H1 (cell line): ENCODE data around the gene CADM1. TPM values are rescaled to one million over a fixed set of nuclear protein-coding genes. Genes with fewer than 3 reads are reported as not detected.

ENCODE experiments used
- CTCF ChIA-PET: fragments of 300-600 bp; sonication (Branson Sonifier 250); formaldehyde crosslinking; loops from one replicate; lab custom pipeline; 2021; ENCODE audit not compliant: partially characterized antibody; lab: Charles Lee
- POLR2A ChIA-PET: fragments of 300-600 bp; sonication (Branson Sonifier 250); formaldehyde crosslinking; loops from one replicate; lab custom pipeline; 2021; ENCODE audit warnings: inconsistent platforms; ENCODE audit not compliant: partially characterized antibody; lab: Charles Lee
- DNase-seq, 2 experiments: peaks; one replicate each; pipeline versions ENCODE4 v3.0.0 to v3.0.0-alpha.2; 2010 to 2022; ENCODE audit warnings: low spot score in 2 of 2, low read depth in 1 of 2, mixed read lengths in 1 of 2
- FAIRE-seq: peaks from 2 replicates; lab custom pipeline; 2011; peaks lifted over from hg19 to GRCh38; lab: Jason Lieb, UNC
- H2AFZ ChIP-seq: 2 replicates; pipeline ENCODE4 v1.8.1; 2012; ENCODE audit warnings: low read length, inconsistent platforms
- H2AK5ac ChIP-seq: 2 replicates; pipeline ENCODE4 v1.6.1; 2013; ENCODE audit warnings: low read depth, low read length
- H2BK120ac ChIP-seq: replicated peaks from 2 replicates; pipeline ENCODE3; 2013; ENCODE audit warnings: low read depth, low read length, inconsistent platforms
- H2BK12ac ChIP-seq: 2 replicates; pipeline ENCODE4 v1.6.1; 2013; ENCODE audit warnings: low read depth, low read length
- H2BK15ac ChIP-seq: 2 replicates; pipeline ENCODE4 v1.6.1; 2013; ENCODE audit warnings: low read length
- H2BK20ac ChIP-seq: 2 replicates; pipeline ENCODE4 v1.6.1; 2013; ENCODE audit warnings: low read length
- H2BK5ac ChIP-seq: 2 replicates; pipeline ENCODE4 v1.6.1; 2013; ENCODE audit warnings: low read depth, low read length
- H3K14ac ChIP-seq: 2 replicates; pipeline ENCODE4 v1.6.1; 2013; ENCODE audit warnings: inconsistent platforms; ENCODE audit not compliant: insufficient read length
- H3K18ac ChIP-seq: 2 replicates; pipeline ENCODE4 v1.6.1; 2013; ENCODE audit warnings: low read length; ENCODE audit errors: extremely low read depth
- H3K23ac ChIP-seq: 2 replicates; pipeline ENCODE4 v1.6.1; 2013; ENCODE audit warnings: inconsistent platforms; ENCODE audit not compliant: insufficient read length
- H3K23me2 ChIP-seq: 2 replicates; pipeline ENCODE4 v1.6.1; 2013; ENCODE audit warnings: low read depth, low read length
- H3K27ac ChIP-seq: 2 replicates; pipeline ENCODE4 v1.6.1; 2011; ENCODE audit warnings: low read depth, low read length, inconsistent platforms
- H3K27me3 ChIP-seq, 4 experiments: replicated peaks in 1 of 4; 1 replicate in 1 of 4; 2 replicates in 3 of 4; pipeline versions ENCODE4 v1.6.1 to v1.8.1; 2011 to 2013; ENCODE audit warnings: low read length in 3 of 4, mild to moderate bottlenecking in 3 of 4, inconsistent platforms in 2 of 4, mixed read lengths in 2 of 4, moderate library complexity in 1 of 4; ENCODE audit not compliant: control insufficient read depth in 3 of 4, insufficient read depth in 3 of 4; ENCODE audit errors: extremely low read depth in 1 of 4
- H3K36me3 ChIP-seq, 4 experiments: 2 replicates each; pipeline versions ENCODE4 v1.6.1 to v1.8.1; 2011 to 2013; ENCODE audit warnings: mild to moderate bottlenecking in 4 of 4, low read length in 3 of 4, moderate library complexity in 2 of 4, control low read depth in 1 of 4, inconsistent platforms in 1 of 4; ENCODE audit not compliant: insufficient read depth in 4 of 4, control insufficient read depth in 2 of 4
- H3K4ac ChIP-seq: replicated peaks from 2 replicates; pipeline ENCODE3; 2013; ENCODE audit warnings: low read length, low read depth, mixed read lengths, inconsistent platforms; ENCODE audit not compliant: insufficient read length
- H3K4me1 ChIP-seq, 4 experiments: replicated peaks in 1 of 4; 1 replicate in 1 of 4; 2 replicates in 3 of 4; pipeline versions ENCODE4 v1.6.1 to v1.8.1; 2011 to 2013; ENCODE audit warnings: low read length in 3 of 4, inconsistent platforms in 2 of 4, mixed read lengths in 1 of 4; ENCODE audit not compliant: insufficient read depth in 4 of 4, control insufficient read depth in 3 of 4
- H3K4me2 ChIP-seq, 2 experiments: 2 replicates each; pipeline versions ENCODE4 v1.6.1 to v1.8.1; 2011 to 2013; ENCODE audit warnings: low read depth in 2 of 2, low read length in 2 of 2, control low read depth in 1 of 2, inconsistent platforms in 1 of 2, mild to moderate bottlenecking in 1 of 2; ENCODE audit not compliant: insufficient read depth in 1 of 2
- H3K4me3 ChIP-seq, 4 experiments: fragments of 200-600, 300-600 bp in 1 of 4; sonication (generic), shearing (Covaris generic), sonication (Bioruptor Twin) in 1 of 4; 2 replicates each; pipeline versions ENCODE4 v1.5.1 to v1.8.1; 2011 to 2016; ENCODE audit warnings: low read length in 4 of 4, low read depth in 3 of 4, control low read depth in 2 of 4, inconsistent platforms in 2 of 4, mild to moderate bottlenecking in 2 of 4, mixed read lengths in 1 of 4, moderate library complexity in 1 of 4; ENCODE audit not compliant: insufficient read depth in 2 of 4; ENCODE audit errors: extremely low read depth in 1 of 4
- H3K56ac ChIP-seq: replicated peaks from 2 replicates; pipeline ENCODE3; 2013; ENCODE audit warnings: low read depth, mild to moderate bottlenecking, mixed read lengths, low read length, inconsistent platforms; ENCODE audit not compliant: insufficient read length
- H3K79me1 ChIP-seq: 2 replicates; pipeline ENCODE4 v1.6.1; 2013; ENCODE audit warnings: low read depth, low read length, control low read depth
- H3K79me2 ChIP-seq, 2 experiments: 2 replicates each; pipeline versions ENCODE4 v1.6.1 to v1.8.1; 2012 to 2013; ENCODE audit warnings: low read length in 2 of 2, mild to moderate bottlenecking in 2 of 2, inconsistent platforms in 1 of 2; ENCODE audit not compliant: insufficient read depth in 2 of 2, control insufficient read depth in 1 of 2
- H3K9ac ChIP-seq, 4 experiments: replicated peaks in 1 of 4; 1 replicate in 1 of 4; 2 replicates in 3 of 4; pipeline versions ENCODE4 v1.6.1 to v1.8.1; 2011 to 2013; ENCODE audit warnings: low read depth in 3 of 4, low read length in 3 of 4, control low read depth in 2 of 4, mild to moderate bottlenecking in 2 of 4, moderate library complexity in 2 of 4, inconsistent platforms in 1 of 4; ENCODE audit errors: extremely low read depth in 1 of 4
- H3K9me3 ChIP-seq, 2 experiments: 2 replicates each; pipeline versions ENCODE4 v1.6.1 to v1.8.1; 2012 to 2013; ENCODE audit warnings: mild to moderate bottlenecking in 2 of 2, moderate library complexity in 2 of 2, control low read depth in 1 of 2, inconsistent platforms in 1 of 2, low read depth in 1 of 2, low read length in 1 of 2, mixed read lengths in 1 of 2; ENCODE audit not compliant: insufficient read depth in 2 of 2
- H4K20me1 ChIP-seq, 2 experiments: replicated peaks in 1 of 2; 2 replicates each; pipeline versions ENCODE3 to v1.8.1; 2011 to 2013; ENCODE audit warnings: inconsistent platforms in 2 of 2, low read length in 2 of 2, mild to moderate bottlenecking in 1 of 2; ENCODE audit not compliant: insufficient read depth in 2 of 2, control insufficient read depth in 1 of 2
- H4K5ac ChIP-seq: 2 replicates; pipeline ENCODE4 v1.6.1; 2013; ENCODE audit warnings: low read length, low read depth, mixed read lengths, inconsistent platforms; ENCODE audit not compliant: insufficient read length
- H4K8ac ChIP-seq: 2 replicates; pipeline ENCODE4 v1.8.0; 2013; ENCODE audit warnings: mild to moderate bottlenecking, moderate library complexity, low read length, inconsistent platforms; ENCODE audit not compliant: insufficient read depth; ENCODE audit errors: extremely low read depth
- H4K91ac ChIP-seq: replicated peaks from 2 replicates; pipeline ENCODE3; 2013; ENCODE audit warnings: low read length, mixed read lengths, inconsistent platforms; ENCODE audit not compliant: insufficient read length
- YY1 ChIP-seq: IDR thresholded peaks from 2 replicates; pipeline ENCODE4 v1.6.1; 2011; ENCODE audit warnings: low read depth, mild to moderate bottlenecking, low read length
- WGBS, 2 experiments: shearing (Covaris generic) in 1 of 2; methylation state at CpG; one replicate each; pipeline versions ENCODE4 v1.1.6 to v1.1.7; 2013 to 2015; ENCODE audit warnings: low lambda C conversion rate in 2 of 2, mixed read lengths in 2 of 2, inconsistent platforms in 1 of 2, low coverage in 1 of 2, missing lambda C conversion rate in 1 of 2; ENCODE audit not compliant: insufficient replicate concordance in 2 of 2, insufficient coverage in 1 of 2, insufficient read length in 1 of 2; ENCODE audit errors: extremely low coverage in 1 of 2, missing lambda C conversion rate in 1 of 2; 5-methylcytosine and 5-hydroxymethylcytosine counted together
- polyA plus RNA-seq, 7 experiments: library from polyadenylated mRNA; depleted of rRNA in 3 of 7; stranded (reverse) in 5 of 7; unstranded in 2 of 7; fragments of >200 nt in 5 of 7; fragments of 200-250 nt in 2 of 7; gene quantifications; 1 replicate in 5 of 7; 2 replicates in 1 of 7; 4 replicates in 1 of 7; pipeline versions ENCODE4 v1.2.1 to v1.2.3, GENCODE V29; 2011 to 2013; ENCODE audit warnings: missing spikeins in 2 of 7, mixed read lengths in 2 of 7
- total RNA-seq: library from RNA; stranded (reverse); fragmentation: NEBNext Ultra II Directional; extraction: Animal tissue kit (Norgen Biotek cat#: 25700); gene quantifications from 2 replicates; pipeline ENCODE4 v1.2.1, GENCODE V29; 2021

Gene CADM1
- total and polyA plus RNA-seq, 2 of the 8 experiments (the other 6 are each of a cell fraction or from before 2014, with no cell fraction given), result 8.3 to 25.3 TPM

DNA sequence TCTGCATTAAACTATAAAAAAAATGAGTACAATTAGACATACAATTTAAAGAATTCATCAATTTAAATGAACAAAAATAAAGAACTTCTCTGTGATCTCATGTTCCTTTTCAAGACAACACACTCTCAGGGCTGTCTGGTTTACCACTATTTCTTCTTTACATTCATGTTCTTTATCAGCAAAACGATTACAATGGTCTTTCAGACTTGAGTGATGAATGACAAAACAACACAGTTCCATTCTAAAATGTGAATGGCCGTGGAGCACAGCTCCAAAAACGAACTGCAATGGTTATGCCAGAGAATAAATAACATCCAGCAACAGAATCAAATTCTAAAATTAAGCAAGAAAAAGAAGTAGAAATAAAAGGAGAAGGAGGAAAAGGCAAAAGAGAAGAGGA lies 113.1 kb downstream of the CADM1 start:
- Histone ChIP-seq H2AFZ (no peak overlapping the region), H3K23ac (no peak overlapping the region), H3K79me2 (no peaks in the 10 kb centered on the region), H3K4me1 (no peaks in the 10 kb centered on the region; a peak in 1 of 7 replicates), H2AK5ac (no peak overlapping the region)
- WGBS, 2 experiments, result 43% methylated on average over 3 of the region's 3 CpGs; no CpG with 5 or more reads in 1 of the 2 experiments
- no peak for TF ChIP-seq YY1
- TF ChIP-seq, all 59 proteins: peak for 0
- ChIA-PET POLR2A (no interaction called here), CTCF (interaction anchor here (0.6 kb wide), 1 partner anchor 221 kb away, joined by 3 read pairs; no protein-coding TSS in a partner anchor)
- Histone ChIP-seq H3K56ac (no peak overlapping the region), H3K23me2 (no peaks in the 10 kb centered on the region), H3K27ac (no peak overlapping the region), H4K5ac (no peak overlapping the region), H3K4ac (no peak overlapping the region), H4K8ac (no peak overlapping the region), H3K4me2 (no peak overlapping the region), H3K79me1 (no peaks in the 10 kb centered on the region), H2BK20ac (no peak overlapping the region), H3K4me3 (no peak overlapping the region), H4K20me1 (peaks cover 12 to 15% of the 10 kb centered on the region in 2 experiments), H2BK12ac (no peak overlapping the region), H2BK15ac (no peak overlapping the region), H2BK5ac (no peak overlapping the region), H3K9me3 (no peaks in the 10 kb centered on the region), H3K27me3 (peaks cover 58 to 94% (median 88%) of the 10 kb centered on the region in 4 experiments), H3K18ac (no peak overlapping the region), H3K14ac (no peak overlapping the region), H4K91ac (no peak overlapping the region), H3K36me3 (no peaks in the 10 kb centered on the region), H2BK120ac (no peak overlapping the region), H3K9ac (no peak overlapping the region)
- FAIRE-seq (no peak), DNase-seq (no peak)
